ENCODE data around the gene MYCN. TPM values are rescaled to one million over a fixed set of nuclear protein-coding genes. Genes with fewer than 3 reads are reported as not detected.

MYCN gene
- polyA plus RNA-seq, 1 donor (not counting 4 experiments of a cell fraction or from before 2014, with no cell fraction given) = not detected

DNA sequence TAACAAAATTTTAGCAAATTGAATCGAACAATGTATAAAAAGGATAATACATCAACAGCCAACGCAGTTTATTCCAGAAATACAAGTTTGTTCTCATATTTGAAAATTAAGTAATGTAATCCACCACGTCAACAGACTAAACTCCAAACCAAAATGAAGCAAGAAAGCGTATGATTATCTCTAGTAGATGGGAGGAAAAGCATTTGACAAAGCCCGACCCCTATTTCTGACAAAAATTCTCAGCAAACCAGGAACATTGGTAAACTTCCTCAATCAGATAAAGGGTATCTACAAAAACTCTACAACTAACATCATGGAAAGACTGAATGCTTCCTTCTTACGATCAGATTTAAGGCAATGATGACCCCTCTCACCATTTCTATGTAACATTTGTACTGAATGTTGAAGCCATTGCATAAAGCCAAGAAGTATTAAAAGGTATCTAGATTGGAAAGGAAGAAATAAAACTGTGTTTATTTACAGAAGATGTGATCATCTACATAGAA lies 34.3 kb upstream of the MYCN start:
- no peaks in the 10 kb centered on the region for H3K9me1 ChIP-seq (ENCODE audit: control insufficient read depth, extremely low read depth, insufficient read depth, low read length)
- H3K79me2 ChIP-seq (ENCODE audit: control insufficient read depth, insufficient read depth, low read length) = no peaks in the 10 kb centered on the region
- H3K27me3 ChIP-seq (ENCODE audit: control insufficient read depth, extremely low read depth, insufficient read depth, low read length) = no peaks in the 10 kb centered on the region
- no peak for TF ChIP-seq CTCF (optimal IDR thresholded peaks at IDR 0.05 in 1 of 3, IDR thresholded peaks at IDR 0.05 in 1 of 3, conservative IDR thresholded peaks at IDR 0.05 in 1 of 3; ENCODE audit: extremely low read depth in 1 of 3, insufficient read depth in 2 of 3, low read length in 3 of 3)
- TF ChIP-seq EZH2 (IDR thresholded peaks at IDR 0.05; ENCODE audit: low read length) = no peak
- H3K27ac ChIP-seq (ENCODE audit: control insufficient read depth, insufficient read depth, low read length) = no peak overlapping the region
- no peak overlapping the region for H2AFZ ChIP-seq (ENCODE audit: control insufficient read depth, low read length)
- H3K36me3 ChIP-seq (ENCODE audit: control insufficient read depth in 2 of 2, extremely low read depth in 1 of 2, insufficient read depth in 2 of 2, low read length in 2 of 2) = no peaks in the 10 kb centered on the region
- no peak for FAIRE-seq
- dilution Hi-C loops (cut with MboI; ENCODE audit: extremely low pct_ligation_motif_present, low sequenced_read_pairs) = no loop called here
- H3K9ac ChIP-seq (ENCODE audit: control insufficient read depth, extremely low read depth, insufficient read depth, low read length) = no peak overlapping the region
- DNase-seq (ENCODE audit: low read depth, low spot score) = no peak
- H4K20me1 ChIP-seq (ENCODE audit: control insufficient read depth, extremely low read depth, insufficient read depth, low read length) = no peaks in the 10 kb centered on the region
- no peaks in the 10 kb centered on the region for H3K4me1 ChIP-seq (ENCODE audit: control insufficient read depth, extremely low read depth, insufficient read depth, low read length)
- no peaks in the 10 kb centered on the region for H3K9me3 ChIP-seq (ENCODE audit: control insufficient read depth, low read depth, low read length)
- H3K4me2 ChIP-seq (ENCODE audit: control insufficient read depth, extremely low read depth, insufficient read depth, low read depth, low read length) = no peak overlapping the region
- H3K4me3 ChIP-seq (ENCODE audit: control insufficient read depth in 2 of 3, extremely low read depth in 1 of 3, insufficient read depth in 2 of 3, low read depth in 1 of 3, low read length in 3 of 3) = no peak overlapping the region

- no peak overlapping the region for H3K4me2 ChIP-seq (ENCODE audit: control insufficient read depth, extremely low read depth, insufficient read depth, low read depth, low read length)
- FAIRE-seq = no peak
- no peak overlapping the region for H3K4me3 ChIP-seq (ENCODE audit: control insufficient read depth in 2 of 3, extremely low read depth in 1 of 3, insufficient read depth in 2 of 3, low read depth in 1 of 3, low read length in 3 of 3)
- H3K36me3 ChIP-seq (ENCODE audit: control insufficient read depth in 2 of 2, extremely low read depth in 1 of 2, insufficient read depth in 2 of 2, low read length in 2 of 2) = no peaks in the 10 kb centered on the region
- H3K27me3 ChIP-seq (ENCODE audit: control insufficient read depth, extremely low read depth, insufficient read depth, low read length) = no peaks in the 10 kb centered on the region
- DNase-seq (ENCODE audit: low read depth, low spot score) = no peak
- H3K9me1 ChIP-seq (ENCODE audit: control insufficient read depth, extremely low read depth, insufficient read depth, low read length) = no peaks in the 10 kb centered on the region
- no peaks in the 10 kb centered on the region for H3K9me3 ChIP-seq (ENCODE audit: control insufficient read depth, low read depth, low read length)
- H4K20me1 ChIP-seq (ENCODE audit: control insufficient read depth, extremely low read depth, insufficient read depth, low read length) = no peaks in the 10 kb centered on the region
- no peak overlapping the region for H3K27ac ChIP-seq (ENCODE audit: control insufficient read depth, insufficient read depth, low read length)
- no peaks in the 10 kb centered on the region for H3K79me2 ChIP-seq (ENCODE audit: control insufficient read depth, insufficient read depth, low read length)
- H2AFZ ChIP-seq (ENCODE audit: control insufficient read depth, low read length) = no peak overlapping the region
- dilution Hi-C loops (cut with MboI; ENCODE audit: extremely low pct_ligation_motif_present, low sequenced_read_pairs) = no loop called here
- no peak overlapping the region for H3K9ac ChIP-seq (ENCODE audit: control insufficient read depth, extremely low read depth, insufficient read depth, low read length)
- peaks cover 3% of the 10 kb centered on the region for H3K4me1 ChIP-seq (ENCODE audit: control insufficient read depth, extremely low read depth, insufficient read depth, low read length)
- no peak for TF ChIP-seq EZH2 (IDR thresholded peaks at IDR 0.05; ENCODE audit: low read length)
- no peak for TF ChIP-seq CTCF (optimal IDR thresholded peaks at IDR 0.05 in 1 of 3, IDR thresholded peaks at IDR 0.05 in 1 of 3, conservative IDR thresholded peaks at IDR 0.05 in 1 of 3; ENCODE audit: extremely low read depth in 1 of 3, insufficient read depth in 2 of 3, low read length in 3 of 3)
Measured at GRCh38 chr2:15906778-15907177, 33.6 kb upstream of the MYCN start.

All from keratinocyte (primary cell).